Astrocyte (in vitro differentiated cells and primary cell): Measurements from ENCODE around the gene TNFRSF17. TPM values are rescaled to one million over a fixed set of nuclear protein-coding genes. Genes with fewer than 3 reads are reported as not detected.

Experiments used
- DNase-seq: peaks from one replicate; pipeline ENCODE4 v3.0.0-alpha.2; 2010; ENCODE audit warnings: low read depth
- FAIRE-seq: peaks from 2 replicates; lab custom pipeline; 2011; peaks lifted over from hg19 to GRCh38; lab: Jason Lieb, UNC
- H2AFZ ChIP-seq: 2 replicates; pipeline ENCODE4 v1.6.0; 2012; ENCODE audit warnings: low read depth, low read length, inconsistent platforms
- H3K27ac ChIP-seq: 2 replicates; pipeline ENCODE4 v1.5.1; 2011; ENCODE audit warnings: low read depth, low read length, inconsistent platforms
- H3K27me3 ChIP-seq: 2 replicates; pipeline ENCODE4 v1.6.0; 2011; ENCODE audit warnings: low read length, inconsistent platforms; ENCODE audit not compliant: insufficient read depth
- H3K36me3 ChIP-seq: 2 replicates; pipeline ENCODE4 v1.5.1; 2011; ENCODE audit warnings: low read length, inconsistent platforms; ENCODE audit not compliant: insufficient read depth
- H3K4me1 ChIP-seq: 2 replicates; pipeline ENCODE4 v1.5.1; 2011; ENCODE audit warnings: low read length, inconsistent platforms; ENCODE audit not compliant: insufficient read depth
- H3K4me2 ChIP-seq: 2 replicates; pipeline ENCODE4 v1.6.0; 2012; ENCODE audit warnings: low read length, inconsistent platforms
- H3K4me3 ChIP-seq: 2 replicates; pipeline ENCODE4 v1.5.1; 2011; ENCODE audit warnings: low read depth, mild to moderate bottlenecking, low read length, inconsistent platforms; ENCODE audit not compliant: insufficient read depth
- H3K79me2 ChIP-seq: 2 replicates; pipeline ENCODE4 v1.6.0; 2012; ENCODE audit warnings: mild to moderate bottlenecking, low read length, inconsistent platforms; ENCODE audit not compliant: insufficient read depth
- H3K9ac ChIP-seq: 2 replicates; pipeline ENCODE4 v1.6.0; 2012; ENCODE audit warnings: mild to moderate bottlenecking, low read length, inconsistent platforms
- H3K9me3 ChIP-seq: 2 replicates; pipeline ENCODE4 v1.5.1; 2012; ENCODE audit warnings: low read depth, mild to moderate bottlenecking, low read length, inconsistent platforms; ENCODE audit not compliant: insufficient read depth
- H4K20me1 ChIP-seq: 2 replicates; pipeline ENCODE4 v1.6.0; 2012; ENCODE audit warnings: low read length, inconsistent platforms; ENCODE audit not compliant: insufficient read depth
- H3K27ac Mint-ChIP-seq: one replicate; pipeline ENCODE4 v1.8.0; 2021; ENCODE audit warnings: mild to moderate bottlenecking, mixed read lengths; ENCODE audit not compliant: unreplicated experiment
- H3K27me3 Mint-ChIP-seq: one replicate; pipeline ENCODE4 v1.8.0; 2021; ENCODE audit warnings: low read depth, mixed read lengths; ENCODE audit not compliant: unreplicated experiment
- H3K36me3 Mint-ChIP-seq: one replicate; pipeline ENCODE4 v1.8.0; 2021; ENCODE audit warnings: low read depth, mixed read lengths; ENCODE audit not compliant: unreplicated experiment
- H3K4me1 Mint-ChIP-seq: one replicate; pipeline ENCODE4 v1.8.0; 2021; ENCODE audit warnings: low read depth, mixed read lengths; ENCODE audit not compliant: unreplicated experiment
- H3K4me3 Mint-ChIP-seq: one replicate; pipeline ENCODE4 v1.8.0; 2021; ENCODE audit warnings: mild to moderate bottlenecking, moderate library complexity, mixed read lengths; ENCODE audit not compliant: unreplicated experiment
- H3K9me3 Mint-ChIP-seq: one replicate; pipeline ENCODE4 v1.8.0; 2021; ENCODE audit warnings: mild to moderate bottlenecking, mixed read lengths; ENCODE audit not compliant: unreplicated experiment
- CTCF ChIP-seq: IDR thresholded peaks from 2 replicates; pipeline ENCODE4 v1.5.1; 2011; ENCODE audit warnings: low read depth, mild to moderate bottlenecking, inconsistent platforms, low read length, moderate library complexity; ENCODE audit not compliant: insufficient read depth
- EZH2 ChIP-seq: IDR thresholded peaks from 2 replicates; pipeline ENCODE4 v1.6.1; 2012; ENCODE audit warnings: mild to moderate bottlenecking, low read length, inconsistent platforms; ENCODE audit not compliant: insufficient read depth
- total RNA-seq: library from RNA; stranded (reverse); gene quantifications from 2 replicates; pipeline ENCODE4 v1.2.1, GENCODE V29; 2021

Gene TNFRSF17
- total RNA-seq, 1 donor from 2014 or later: not detected

GRCh38 chr16:11990702-11991390 is 25.8 kb downstream of the TNFRSF17 start:
- no peaks in the 10 kb centered on the region for H3K9me3 ChIP-seq
- no peak overlapping the region for H3K4me2 ChIP-seq
- Mint-ChIP-seq H3K4me3 (no peak overlapping the region), H3K4me1 (peaks cover 9% of the 10 kb centered on the region), H3K36me3 (peaks cover 2% of the 10 kb centered on the region), H3K27me3 (no peaks in the 10 kb centered on the region), H3K9me3 (no peaks in the 10 kb centered on the region), H3K27ac (no peak overlapping the region)
- no peaks in the 10 kb centered on the region for H3K4me1 ChIP-seq
- no peak overlapping the region for H3K9ac ChIP-seq
- H4K20me1 ChIP-seq: peaks cover 40% of the 10 kb centered on the region
- H3K79me2 ChIP-seq: peaks cover 13% of the 10 kb centered on the region
- FAIRE-seq: no peak
- H3K4me3 ChIP-seq: no peak overlapping the region
- TF ChIP-seq EZH2 (no peak), CTCF (no peak)
- no peaks in the 10 kb centered on the region for H3K27me3 ChIP-seq
- no peaks in the 10 kb centered on the region for H3K36me3 ChIP-seq
- no peak overlapping the region for H2AFZ ChIP-seq
- no peak overlapping the region for H3K27ac ChIP-seq
- no peak for DNase-seq

GRCh38 chr16:11992008-11992584 is 27.1 kb downstream of the TNFRSF17 start:
- Mint-ChIP-seq H3K9me3 (no peaks in the 10 kb centered on the region), H3K36me3 (peaks cover 2% of the 10 kb centered on the region), H3K27ac (no peak overlapping the region), H3K27me3 (no peaks in the 10 kb centered on the region), H3K4me3 (no peak overlapping the region), H3K4me1 (peaks cover 9% of the 10 kb centered on the region)
- no peaks in the 10 kb centered on the region for H3K4me1 ChIP-seq
- TF ChIP-seq EZH2: no peak
- no peak for TF ChIP-seq CTCF
- H2AFZ ChIP-seq: no peak overlapping the region
- H3K36me3 ChIP-seq: no peaks in the 10 kb centered on the region
- no peak overlapping the region for H3K9ac ChIP-seq
- no peaks in the 10 kb centered on the region for H3K27me3 ChIP-seq
- H3K4me3 ChIP-seq: no peak overlapping the region
- H4K20me1 ChIP-seq: peaks cover 40% of the 10 kb centered on the region
- H3K9me3 ChIP-seq: no peaks in the 10 kb centered on the region
- no peak overlapping the region for H3K4me2 ChIP-seq
- FAIRE-seq (no peak), DNase-seq (no peak)
- no peak overlapping the region for H3K27ac ChIP-seq
- H3K79me2 ChIP-seq: peaks cover 10% of the 10 kb centered on the region
